Inferior parietal cortex (tissue), 1 donor: ENCODE data around the gene FCAMR.

Source experiments
- DNase-seq: peaks from one replicate; pipeline ENCODE4 v3.0.0-alpha.2; 2016; ENCODE audit errors: extremely low spot score

The FCAMR gene, protein sequence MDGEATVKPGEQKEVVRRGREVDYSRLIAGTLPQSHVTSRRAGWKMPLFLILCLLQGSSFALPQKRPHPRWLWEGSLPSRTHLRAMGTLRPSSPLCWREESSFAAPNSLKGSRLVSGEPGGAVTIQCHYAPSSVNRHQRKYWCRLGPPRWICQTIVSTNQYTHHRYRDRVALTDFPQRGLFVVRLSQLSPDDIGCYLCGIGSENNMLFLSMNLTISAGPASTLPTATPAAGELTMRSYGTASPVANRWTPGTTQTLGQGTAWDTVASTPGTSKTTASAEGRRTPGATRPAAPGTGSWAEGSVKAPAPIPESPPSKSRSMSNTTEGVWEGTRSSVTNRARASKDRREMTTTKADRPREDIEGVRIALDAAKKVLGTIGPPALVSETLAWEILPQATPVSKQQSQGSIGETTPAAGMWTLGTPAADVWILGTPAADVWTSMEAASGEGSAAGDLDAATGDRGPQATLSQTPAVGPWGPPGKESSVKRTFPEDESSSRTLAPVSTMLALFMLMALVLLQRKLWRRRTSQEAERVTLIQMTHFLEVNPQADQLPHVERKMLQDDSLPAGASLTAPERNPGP

GRCh38 chr1:206970446-206970845 is at the start of gene FCAMR:
Gene FCAMR, minus strand, starts transcription at chr1:206970460. Its CDS starts 335 bp downstream, at chr1:206970125.
- no peak for DNase-seq

DNA sequence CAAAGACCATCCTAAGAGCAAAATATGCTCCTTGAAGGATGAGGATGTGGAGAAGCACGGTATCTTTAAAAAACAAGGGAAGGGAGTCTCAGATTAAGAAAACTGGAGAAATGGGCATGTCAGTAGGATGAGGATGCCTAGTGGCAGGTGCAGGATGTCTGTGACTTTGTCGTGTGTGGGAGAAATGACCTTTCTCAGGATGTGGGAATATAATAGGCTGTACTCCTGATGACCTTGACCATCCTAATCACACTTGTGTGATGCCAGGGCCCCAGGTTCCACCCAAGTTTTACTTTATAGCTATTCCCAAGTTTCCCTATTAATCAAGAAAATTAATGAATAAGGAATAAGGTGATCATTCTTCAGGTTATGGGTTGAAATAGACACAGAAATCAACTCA is 49.4 kb upstream of the FCAMR start:
- DNase-seq: no peak

DNA sequence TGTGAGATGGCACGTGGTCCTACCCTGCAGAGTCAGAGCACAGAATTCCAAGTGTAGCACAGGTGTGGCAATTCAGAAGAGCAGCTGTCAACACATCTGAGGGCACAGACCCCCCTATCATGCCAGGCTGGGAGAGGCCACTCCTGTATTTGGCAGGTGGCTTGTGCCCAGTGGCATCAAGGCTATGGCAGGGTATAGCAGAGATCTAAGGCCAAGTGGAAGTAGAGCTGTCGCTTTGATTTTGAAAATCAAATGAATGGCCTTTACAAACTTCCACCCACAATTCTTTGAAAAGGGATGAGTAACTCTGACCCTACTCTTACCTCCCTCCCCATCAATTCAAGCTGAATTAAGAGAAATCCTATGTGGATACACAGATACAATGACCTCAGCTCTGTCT is 48.9 kb upstream of the FCAMR start:
- no peak for DNase-seq

DNA sequence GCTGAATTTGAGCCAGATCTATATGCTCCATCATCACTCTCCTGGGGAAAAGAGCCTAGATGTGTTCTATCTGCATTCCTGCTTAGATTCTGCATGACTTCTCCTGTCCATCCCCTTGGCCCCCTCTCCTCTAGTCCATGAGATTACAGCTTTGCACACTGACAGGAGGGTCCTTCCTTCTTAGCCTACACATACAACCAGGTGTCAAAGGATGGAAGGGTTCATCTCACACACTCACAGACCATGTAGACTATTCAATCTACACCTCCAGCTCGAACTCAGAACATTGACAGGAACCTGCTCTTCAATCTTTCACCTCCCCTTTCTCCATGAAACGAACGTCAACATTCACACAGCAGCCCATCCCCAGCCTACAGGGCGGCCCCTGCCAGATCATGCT is 48.4 kb upstream of the FCAMR start:
- DNase-seq: no peak

GRCh38 chr1:207017615-207018559 is 47.6 kb upstream of the FCAMR start:
- no peak for DNase-seq

- no peak for DNase-seq
Observed at GRCh38 chr1:207015791-207016190, 45.5 kb upstream of the FCAMR start.

- DNase-seq: no peak
Observed at GRCh38 chr1:207014728-207015127, 44.5 kb upstream of the FCAMR start.

- no peak for DNase-seq
Observed at GRCh38 chr1:207013321-207014085, 43.2 kb upstream of the FCAMR start.

- no peak for DNase-seq
Observed at GRCh38 chr1:207010726-207011125, 40.5 kb upstream of the FCAMR start.

DNA sequence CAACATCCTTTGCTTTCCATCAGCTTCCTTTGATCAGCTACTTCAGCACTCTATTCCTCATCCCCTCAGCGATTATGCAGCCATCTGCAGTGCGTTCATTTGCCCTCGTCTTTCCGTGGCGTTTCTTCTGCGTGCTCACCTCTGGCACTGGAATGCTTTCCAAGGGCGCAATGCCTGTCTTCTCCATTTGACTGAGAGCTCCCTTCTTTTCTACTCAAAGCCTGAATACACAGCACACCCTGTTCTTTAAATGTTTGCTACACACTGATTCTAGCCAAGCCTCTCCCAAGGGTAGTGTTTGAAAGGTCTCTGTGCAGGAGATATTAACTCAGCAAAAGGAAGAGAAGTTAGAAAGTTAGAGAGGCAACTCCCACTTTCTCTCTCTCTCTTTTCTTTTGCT is 39.7 kb upstream of the FCAMR start:
- no peak for DNase-seq

- DNase-seq: no peak
Observed at GRCh38 chr1:207009182-207009850, 39.1 kb upstream of the FCAMR start.

DNA sequence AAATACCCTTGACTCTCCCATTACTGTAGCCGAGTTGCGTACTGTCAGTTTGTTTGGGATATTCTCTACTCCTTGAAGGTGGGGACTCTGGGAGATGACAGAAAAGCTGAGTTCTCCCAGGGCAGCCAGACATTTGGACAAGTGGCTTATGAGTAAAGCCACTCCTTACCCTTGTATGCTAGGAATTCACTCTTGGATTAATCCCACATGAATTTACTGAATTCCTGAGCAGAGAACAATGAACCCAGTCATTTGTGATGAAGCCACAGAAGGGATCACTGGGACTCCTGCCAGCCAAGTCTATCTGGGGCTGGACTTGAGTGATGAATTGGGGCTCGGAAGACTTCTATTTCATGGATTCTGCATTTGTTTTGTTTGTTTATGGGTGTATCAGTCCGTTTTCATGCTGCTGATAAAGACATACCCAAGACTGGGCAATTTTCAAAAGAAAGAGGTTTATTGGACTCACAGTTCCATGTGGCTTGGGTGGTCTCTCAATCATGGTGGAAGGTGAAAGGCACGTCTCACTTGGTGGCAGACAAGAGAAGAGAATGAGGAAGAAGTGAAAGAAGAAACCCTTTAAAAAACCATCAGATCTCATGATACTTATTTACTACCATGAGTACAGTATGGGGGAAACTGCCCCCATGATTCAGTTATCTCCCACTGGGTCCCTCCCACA is 37.2 kb upstream of the FCAMR start:
- no peak for DNase-seq

GRCh38 chr1:207006914-207007313 is 36.7 kb upstream of the FCAMR start:
- no peak for DNase-seq

DNA sequence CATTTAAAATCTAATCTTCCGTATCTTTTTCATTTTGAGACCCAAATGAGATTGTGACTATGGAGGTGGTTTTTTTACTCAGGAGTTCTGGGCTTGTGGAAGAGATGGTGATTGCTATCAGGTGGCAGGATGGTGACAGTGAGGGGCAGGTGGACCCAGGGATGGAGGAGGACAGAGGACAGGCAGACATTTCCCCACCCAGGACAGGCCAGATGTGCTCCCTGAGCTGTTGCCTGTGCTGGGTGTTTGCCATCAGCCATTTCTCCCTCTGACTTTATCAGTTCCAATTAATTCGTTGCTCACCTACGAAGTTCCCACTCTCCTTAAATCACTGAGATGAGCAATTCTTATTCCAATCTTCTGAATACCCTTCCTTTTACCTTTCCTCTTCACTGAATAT is 35.8 kb upstream of the FCAMR start:
- DNase-seq: no peak

DNA sequence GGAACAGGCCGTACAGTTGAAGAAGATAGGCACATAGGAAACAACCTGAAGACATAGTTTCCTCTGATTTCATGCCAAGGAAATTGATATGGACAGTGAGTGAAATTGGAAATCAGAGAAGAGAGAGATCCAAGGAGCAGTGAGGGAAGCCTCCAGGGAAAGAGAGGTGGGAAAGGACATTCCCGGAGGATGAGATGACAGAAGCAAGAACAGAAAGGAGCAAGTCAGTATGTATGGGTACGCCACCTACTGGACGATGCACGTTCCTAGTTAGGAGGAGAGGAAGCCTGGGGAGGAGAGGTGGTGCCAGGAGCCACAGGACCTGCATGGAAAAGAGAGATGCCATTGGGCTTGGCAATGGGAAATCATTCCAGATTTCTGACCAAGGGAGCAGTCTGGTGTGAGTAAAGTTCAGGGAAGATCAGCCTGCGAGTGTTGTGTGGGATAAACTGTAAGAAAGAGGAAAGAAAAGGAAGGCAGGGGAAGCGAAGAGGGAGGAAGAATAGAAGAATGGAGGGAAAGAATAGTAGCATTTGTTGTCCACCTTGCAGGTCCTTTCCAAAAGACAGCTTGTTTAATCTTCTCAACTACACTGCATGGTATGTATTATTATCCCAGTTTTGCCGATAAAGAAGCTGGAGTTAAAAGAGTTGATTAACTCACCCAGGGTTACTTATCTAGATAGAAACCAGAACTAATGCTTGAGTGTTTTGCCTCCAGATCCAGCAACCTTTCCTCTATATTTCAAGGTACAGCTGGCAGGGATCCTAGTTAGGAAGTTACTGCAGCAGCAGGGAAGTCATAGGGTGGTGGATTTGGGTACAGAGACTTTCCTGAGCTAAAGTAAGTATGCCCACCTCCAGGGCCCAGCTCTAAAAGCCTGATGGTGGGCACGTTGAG is 34.9 kb upstream of the FCAMR start:
- DNase-seq: peak; percentile 55

DNA sequence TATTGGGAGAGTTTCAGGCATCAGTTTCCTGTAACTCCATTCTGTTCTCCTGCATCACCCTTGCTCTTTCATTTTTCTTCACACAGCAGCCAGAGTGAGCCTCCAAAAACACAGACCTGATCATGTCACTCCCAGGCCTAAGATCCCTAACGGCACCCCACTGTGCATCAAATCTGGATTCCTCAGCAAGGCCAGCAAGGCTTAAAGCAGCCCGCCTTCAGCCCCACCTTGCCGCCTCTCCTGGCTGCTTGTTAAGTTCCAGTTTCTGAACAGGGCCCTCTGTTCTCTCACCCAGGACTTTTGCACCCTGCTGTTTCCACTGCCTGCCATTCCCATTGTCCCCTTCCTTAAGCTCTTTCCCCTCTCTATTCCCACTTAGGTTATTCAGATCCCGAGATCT is 33.0 kb upstream of the FCAMR start:
- no peak for DNase-seq

DNA sequence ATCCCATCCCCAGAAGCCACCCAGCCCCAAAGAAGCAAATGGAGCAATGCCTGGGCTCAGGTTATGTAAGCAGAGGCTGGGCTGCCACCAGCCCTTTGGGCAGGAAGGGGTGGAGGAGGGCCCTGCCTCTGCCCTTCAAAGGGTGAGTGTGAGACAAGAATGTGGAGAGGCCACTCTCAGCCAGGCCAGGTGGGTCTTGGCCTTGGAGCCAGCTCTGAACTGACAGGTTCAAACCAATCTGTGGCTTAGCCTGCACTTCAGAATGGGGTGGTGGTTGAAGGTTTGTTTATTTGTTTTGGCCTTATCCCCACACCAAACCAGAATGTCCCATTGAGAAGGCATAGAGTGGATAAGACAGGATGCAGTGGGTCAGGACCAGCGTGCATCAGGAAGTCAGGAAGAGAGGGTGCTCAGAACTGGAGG is 32.5 kb upstream of the FCAMR start:
- DNase-seq: no peak

DNA sequence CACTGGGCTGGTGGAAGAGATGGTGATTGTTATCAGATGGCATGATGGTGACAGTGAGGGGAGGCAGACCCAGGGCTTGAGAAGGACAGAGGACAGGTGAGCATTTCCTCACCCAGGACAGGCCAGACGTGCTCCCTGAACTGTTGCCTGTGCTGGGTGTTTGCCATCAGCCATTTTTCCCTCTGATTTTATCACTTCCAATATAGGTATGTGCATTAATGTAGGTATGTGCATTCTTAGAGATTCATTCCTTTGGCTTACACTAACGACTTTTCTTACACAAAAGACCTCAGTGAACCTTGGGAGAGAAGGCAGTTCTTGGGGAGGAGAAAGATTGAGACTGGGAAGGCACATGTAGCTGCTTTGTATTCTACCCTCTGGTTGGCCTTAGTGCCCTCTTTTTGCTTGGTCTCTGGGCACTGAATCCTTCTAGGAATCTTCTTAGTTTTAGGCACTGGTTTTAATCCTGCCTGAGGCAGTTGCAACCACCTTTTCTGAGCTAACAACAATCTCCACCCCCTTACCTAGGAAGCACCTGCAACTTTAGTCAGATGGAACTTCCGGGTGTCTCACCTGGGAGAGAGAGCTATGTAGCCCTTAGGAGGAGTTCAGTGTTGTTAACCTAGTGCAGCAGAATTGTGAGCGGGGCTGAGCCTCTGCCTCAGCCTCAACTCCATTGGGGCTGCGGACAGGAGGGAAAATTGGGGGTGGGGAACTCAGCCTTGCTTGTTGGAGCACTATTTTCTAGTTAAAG is 31.4 kb upstream of the FCAMR start:
- no peak for DNase-seq
